Measurements from ENCODE around the gene FRMPD1.

Gene FRMPD1

DNA sequence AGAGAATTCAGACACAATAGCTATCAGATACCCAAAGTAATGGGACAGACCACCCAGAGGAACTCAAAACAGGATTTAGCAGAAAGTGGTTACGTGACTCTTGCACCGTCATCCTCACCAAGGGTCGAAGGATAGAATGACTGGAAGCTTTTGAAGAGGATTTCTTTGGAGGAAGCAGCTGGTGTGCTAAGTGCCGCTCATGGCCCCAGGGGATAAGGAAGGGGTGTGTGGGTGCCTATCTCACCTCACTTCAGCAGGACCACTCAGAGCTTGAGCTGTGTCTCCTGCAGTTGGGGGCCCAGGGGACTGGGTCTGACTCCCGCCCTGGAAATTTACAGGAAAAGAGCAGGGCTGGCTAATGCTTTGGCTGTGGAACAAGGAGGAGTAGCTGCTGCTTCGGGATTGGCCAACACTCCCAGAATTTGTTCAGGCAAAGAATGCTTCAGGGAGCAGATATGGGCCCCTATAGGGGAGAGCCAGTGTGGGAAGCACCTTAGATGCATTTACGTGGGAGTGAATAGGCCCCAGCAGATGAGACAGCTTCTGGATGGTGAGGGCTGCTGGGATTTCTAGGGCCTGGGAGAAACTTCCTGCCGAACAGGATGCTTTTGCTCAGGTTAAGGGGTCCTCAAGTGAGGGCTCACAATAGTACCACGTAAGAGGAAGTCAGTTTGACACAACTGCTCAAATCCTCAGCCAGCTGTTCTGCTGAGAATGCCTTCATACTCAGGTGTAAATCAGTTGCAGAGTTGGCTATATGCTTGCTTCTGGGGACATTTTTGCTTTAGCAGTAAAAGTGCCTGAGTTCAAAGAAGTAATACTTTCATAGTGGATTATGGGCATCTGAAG, 29.3 kb upstream of the FRMPD1 start:
- Histone ChIP-seq H3K27me3 (ENCODE audit: insufficient read depth, low read length) (no peaks in the 10 kb centered on the region; the same call in 1 of the 2 replicates), H2AFZ (ENCODE audit: low read length) (no peak overlapping the region)

DNA sequence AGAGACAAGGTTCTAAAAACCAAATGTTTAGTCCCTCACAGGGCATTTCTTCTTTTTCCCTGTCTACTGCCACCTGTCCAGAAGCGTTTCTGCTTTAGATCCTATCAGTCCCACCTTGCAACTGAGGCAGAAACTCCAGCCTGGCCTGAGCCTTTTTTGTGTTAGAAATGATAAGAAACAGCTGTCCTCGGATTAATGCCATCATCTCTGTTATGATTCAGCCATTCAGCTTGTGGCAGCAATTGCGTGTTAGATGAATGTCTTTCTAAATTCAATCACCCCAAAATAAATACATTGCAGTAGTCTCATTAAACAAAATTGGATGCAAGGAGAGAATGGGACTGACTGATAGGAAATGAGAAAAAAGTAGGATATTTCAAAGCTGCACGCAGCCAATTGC, 28.3 kb upstream of the FRMPD1 start:
- Histone ChIP-seq H3K4me3 (ENCODE audit: low read depth, low read length, poor library complexity, severe bottlenecking) (no peak overlapping the region), H3F3A (ENCODE audit: insufficient read depth, low read length) (no peaks in the 10 kb centered on the region), H3K27me3 (ENCODE audit: insufficient read depth, low read length) (no peaks in the 10 kb centered on the region; the same call in 1 of the 2 replicates), H3K9ac (ENCODE audit: low read length) (no peak overlapping the region), H3K4me1 (ENCODE audit: insufficient read depth, low read length, severe bottlenecking) (no peaks in the 10 kb centered on the region), H3K9me2 (ENCODE audit: low read depth, low read length) (no peaks in the 10 kb centered on the region), H3K36me3 (ENCODE audit: insufficient read depth, low read length) (no peaks in the 10 kb centered on the region), H3K79me2 (ENCODE audit: insufficient read depth, low read length) (no peaks in the 10 kb centered on the region), H3K27ac (ENCODE audit: low read depth, low read length, poor library complexity, severe bottlenecking) (no peak overlapping the region), H4K20me1 (ENCODE audit: insufficient read depth, low read length) (no peaks in the 10 kb centered on the region), H2AFZ (ENCODE audit: low read length) (no peak overlapping the region), H3K4me2 (ENCODE audit: low read length) (no peak overlapping the region), H3K9me3 (ENCODE audit: low read length) (no peaks in the 10 kb centered on the region)
- TF ChIP-seq EZH2 (IDR thresholded peaks at IDR 0.05; ENCODE audit: borderline replicate concordance, low read length), result no peak
- TF ChIP-seq, protein P1, sequence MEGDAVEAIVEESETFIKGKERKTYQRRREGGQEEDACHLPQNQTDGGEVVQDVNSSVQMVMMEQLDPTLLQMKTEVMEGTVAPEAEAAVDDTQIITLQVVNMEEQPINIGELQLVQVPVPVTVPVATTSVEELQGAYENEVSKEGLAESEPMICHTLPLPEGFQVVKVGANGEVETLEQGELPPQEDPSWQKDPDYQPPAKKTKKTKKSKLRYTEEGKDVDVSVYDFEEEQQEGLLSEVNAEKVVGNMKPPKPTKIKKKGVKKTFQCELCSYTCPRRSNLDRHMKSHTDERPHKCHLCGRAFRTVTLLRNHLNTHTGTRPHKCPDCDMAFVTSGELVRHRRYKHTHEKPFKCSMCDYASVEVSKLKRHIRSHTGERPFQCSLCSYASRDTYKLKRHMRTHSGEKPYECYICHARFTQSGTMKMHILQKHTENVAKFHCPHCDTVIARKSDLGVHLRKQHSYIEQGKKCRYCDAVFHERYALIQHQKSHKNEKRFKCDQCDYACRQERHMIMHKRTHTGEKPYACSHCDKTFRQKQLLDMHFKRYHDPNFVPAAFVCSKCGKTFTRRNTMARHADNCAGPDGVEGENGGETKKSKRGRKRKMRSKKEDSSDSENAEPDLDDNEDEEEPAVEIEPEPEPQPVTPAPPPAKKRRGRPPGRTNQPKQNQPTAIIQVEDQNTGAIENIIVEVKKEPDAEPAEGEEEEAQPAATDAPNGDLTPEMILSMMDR (IDR thresholded peaks at IDR 0.05; ENCODE audit: low read length), result no peak

More for the DNA sequence above, 29.3 kb upstream of the FRMPD1 start:
- Histone ChIP-seq H3K79me2 (ENCODE audit: insufficient read depth, low read length) (no peaks in the 10 kb centered on the region), H3K9me2 (ENCODE audit: low read depth, low read length) (no peaks in the 10 kb centered on the region), H3K9me3 (ENCODE audit: low read length) (no peaks in the 10 kb centered on the region), H3K36me3 (ENCODE audit: insufficient read depth, low read length) (no peaks in the 10 kb centered on the region), H3K4me3 (ENCODE audit: low read depth, low read length, poor library complexity, severe bottlenecking) (no peak overlapping the region), H3K4me1 (ENCODE audit: insufficient read depth, low read length, severe bottlenecking) (no peaks in the 10 kb centered on the region), H3K27ac (ENCODE audit: low read depth, low read length, poor library complexity, severe bottlenecking) (no peak overlapping the region), H3F3A (ENCODE audit: insufficient read depth, low read length) (no peaks in the 10 kb centered on the region), H4K20me1 (ENCODE audit: insufficient read depth, low read length) (no peaks in the 10 kb centered on the region), H3K4me2 (ENCODE audit: low read length) (no peak overlapping the region), H3K9ac (ENCODE audit: low read length) (no peak overlapping the region)
- TF ChIP-seq EZH2 (IDR thresholded peaks at IDR 0.05; ENCODE audit: borderline replicate concordance, low read length), result no peak
- TF ChIP-seq, protein P1 (IDR thresholded peaks at IDR 0.05; ENCODE audit: low read length), result no peak

DNA sequence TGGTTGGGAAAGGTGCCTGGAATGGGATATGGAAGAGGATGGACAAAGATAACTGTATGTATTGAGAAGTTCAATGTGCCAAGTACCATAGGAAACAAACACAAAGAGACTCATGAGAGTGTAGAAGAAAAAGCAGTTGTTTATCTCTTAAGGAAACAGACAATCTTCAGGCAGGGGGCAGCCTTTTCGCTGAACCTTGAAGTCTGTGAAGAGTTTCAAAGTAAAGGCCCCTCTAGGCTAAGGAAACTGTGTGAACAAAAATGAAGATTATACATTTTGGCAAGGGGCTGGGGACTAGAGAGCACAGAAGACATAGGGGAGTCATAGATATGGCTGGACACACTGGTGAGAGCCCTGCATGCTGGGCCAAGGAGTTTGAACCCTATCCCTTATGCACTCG, 27.5 kb upstream of the FRMPD1 start:
- H3K9ac ChIP-seq (ENCODE audit: low read length), result no peak overlapping the region
- H3F3A ChIP-seq (ENCODE audit: insufficient read depth, low read length), result no peaks in the 10 kb centered on the region
- H3K4me3 ChIP-seq (ENCODE audit: low read depth, low read length, poor library complexity, severe bottlenecking), result no peak overlapping the region
- no peaks in the 10 kb centered on the region for H4K20me1 ChIP-seq (ENCODE audit: insufficient read depth, low read length)
- H3K36me3 ChIP-seq (ENCODE audit: insufficient read depth, low read length), result no peaks in the 10 kb centered on the region
- no peaks in the 10 kb centered on the region for H3K4me1 ChIP-seq (ENCODE audit: insufficient read depth, low read length, severe bottlenecking)
- H2AFZ ChIP-seq (ENCODE audit: low read length), result no peak overlapping the region
- H3K9me3 ChIP-seq (ENCODE audit: low read length), result no peaks in the 10 kb centered on the region
- H3K27me3 ChIP-seq (ENCODE audit: insufficient read depth, low read length), result no peaks in the 10 kb centered on the region; the same call in 1 of the 2 replicates
- H3K79me2 ChIP-seq (ENCODE audit: insufficient read depth, low read length), result no peaks in the 10 kb centered on the region
- no peaks in the 10 kb centered on the region for H3K9me2 ChIP-seq (ENCODE audit: low read depth, low read length)
- no peak overlapping the region for H3K27ac ChIP-seq (ENCODE audit: low read depth, low read length, poor library complexity, severe bottlenecking)
- no peak for TF ChIP-seq EZH2 (IDR thresholded peaks at IDR 0.05; ENCODE audit: borderline replicate concordance, low read length)
- TF ChIP-seq, protein P1 (IDR thresholded peaks at IDR 0.05; ENCODE audit: low read length), result no peak
- H3K4me2 ChIP-seq (ENCODE audit: low read length), result no peak overlapping the region

All from OCI-LY1 (cell line).